Osteoblast (primary cell): Measurements from ENCODE around the gene HPX. TPM values are rescaled to one million over a fixed set of nuclear protein-coding genes. Genes with fewer than 3 reads are reported as not detected.
A peak's percentile ranks its signal among the peaks of the same experiment; 100 is the strongest.

Source experiments
- DNase-seq: peaks from one replicate; pipeline ENCODE4 v3.0.0; 2011; ENCODE audit warnings: low spot score, mixed read lengths; ENCODE audit not compliant: insufficient read length; ENCODE audit errors: missing footprints
- H2AFZ ChIP-seq: 2 replicates; pipeline ENCODE4 v1.6.0; 2011; ENCODE audit warnings: mild to moderate bottlenecking, low read length
- H3K27ac ChIP-seq: 2 replicates; pipeline ENCODE4 v1.5.1; 2011; ENCODE audit warnings: mild to moderate bottlenecking, low read depth, low read length, moderate library complexity
- H3K27me3 ChIP-seq: 2 replicates; pipeline ENCODE4 v1.6.0; 2012; ENCODE audit warnings: mild to moderate bottlenecking, control low read depth, inconsistent platforms, low read length, moderate library complexity; ENCODE audit not compliant: insufficient read depth
- H3K36me3 ChIP-seq: 2 replicates; pipeline ENCODE4 v1.5.1; 2011; ENCODE audit warnings: mild to moderate bottlenecking, low read length, control low read depth, moderate library complexity; ENCODE audit not compliant: insufficient read depth
- H3K4me1 ChIP-seq: 2 replicates; pipeline ENCODE4 v1.5.1; 2011; ENCODE audit warnings: mild to moderate bottlenecking, low read length, control low read depth, moderate library complexity; ENCODE audit not compliant: insufficient read depth
- H3K4me2 ChIP-seq: 2 replicates; pipeline ENCODE4 v1.6.0; 2011; ENCODE audit warnings: mild to moderate bottlenecking, low read length; ENCODE audit not compliant: insufficient read depth
- H3K4me3 ChIP-seq: fragments of 200-600 bp; sonication (generic); 3 replicates; pipeline ENCODE4 v1.5.1; 2012; ENCODE audit warnings: mild to moderate bottlenecking, low read length, inconsistent platforms; ENCODE audit not compliant: insufficient read depth
- H3K79me2 ChIP-seq: 2 replicates; pipeline ENCODE4 v1.6.0; 2012; ENCODE audit warnings: mild to moderate bottlenecking, low read length, control low read depth, inconsistent platforms; ENCODE audit not compliant: insufficient read depth
- H3K9me3 ChIP-seq: 2 replicates; pipeline ENCODE4 v1.5.1; 2011; ENCODE audit warnings: low read depth, low read length, control low read depth
- H4K20me1 ChIP-seq: 2 replicates; pipeline ENCODE4 v1.6.0; 2012; ENCODE audit warnings: mild to moderate bottlenecking, low read length, control low read depth; ENCODE audit not compliant: insufficient read depth
- total RNA-seq: library from RNA; depleted of rRNA; stranded (reverse); fragments of >200 nt; gene quantifications from 2 replicates; pipeline ENCODE4 v1.2.3, GENCODE V29; 2012
- TF ChIP-seq, protein P1 (sequence below): IDR thresholded peaks from 2 replicates; pipeline ENCODE4 v1.5.1; 2011; ENCODE audit warnings: mild to moderate bottlenecking, low read depth, low read length, moderate library complexity; ENCODE audit errors: extremely low read depth

HPX gene
- total RNA-seq, 1 donor: 1.1 TPM

DNA sequence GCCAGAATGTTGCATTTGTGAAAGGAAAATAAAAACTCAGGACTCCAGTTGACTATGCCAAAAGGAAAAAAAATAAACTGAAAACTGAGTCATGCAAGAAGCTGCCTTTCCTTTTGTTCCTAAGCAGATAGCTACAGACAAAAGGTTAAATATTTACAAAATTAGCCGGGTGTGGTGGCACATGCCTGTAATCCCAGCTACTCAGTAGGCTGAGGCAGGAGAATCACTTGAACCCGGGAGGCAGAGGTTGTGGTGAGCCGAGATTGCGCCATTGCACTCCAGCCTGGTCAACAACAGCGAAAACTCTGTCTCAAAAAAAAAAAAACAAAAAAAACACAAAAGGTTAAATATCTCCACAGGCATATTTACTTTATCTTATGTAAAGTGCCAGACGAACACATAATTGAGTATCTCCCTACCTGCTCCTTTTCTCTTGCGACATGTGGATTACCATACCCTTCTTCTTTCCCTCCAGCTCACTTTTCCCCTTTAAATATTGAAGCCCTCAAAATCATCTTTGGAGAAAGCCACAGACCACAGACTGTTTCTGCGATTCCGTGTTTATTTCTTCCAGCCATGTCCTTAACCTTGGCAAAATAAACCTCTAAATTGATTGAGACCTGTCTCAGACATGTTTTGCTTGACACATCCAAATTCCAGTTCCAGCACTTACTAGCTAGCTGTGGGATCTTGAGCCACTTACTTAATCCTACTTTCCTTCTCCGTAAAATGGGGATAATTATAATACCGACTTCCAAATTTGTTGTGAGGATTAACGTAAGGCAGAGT is 52.8 kb downstream of the HPX start:
- Histone ChIP-seq H3K27me3 (no peaks in the 10 kb centered on the region), H3K79me2 (peaks cover 15% of the 10 kb centered on the region), H4K20me1 (no peaks in the 10 kb centered on the region), H3K36me3 (peaks cover 3% of the 10 kb centered on the region), H3K27ac (no peak overlapping the region), H3K4me3 (peak overlapping the region; percentile 33), H3K4me1 (peaks cover 25% of the 10 kb centered on the region), H3K9me3 (no peaks in the 10 kb centered on the region), H3K4me2 (peak overlapping the region; percentile 69), H2AFZ (peak overlapping the region; percentile 4)
- no peak for DNase-seq
- TF ChIP-seq, protein P1, sequence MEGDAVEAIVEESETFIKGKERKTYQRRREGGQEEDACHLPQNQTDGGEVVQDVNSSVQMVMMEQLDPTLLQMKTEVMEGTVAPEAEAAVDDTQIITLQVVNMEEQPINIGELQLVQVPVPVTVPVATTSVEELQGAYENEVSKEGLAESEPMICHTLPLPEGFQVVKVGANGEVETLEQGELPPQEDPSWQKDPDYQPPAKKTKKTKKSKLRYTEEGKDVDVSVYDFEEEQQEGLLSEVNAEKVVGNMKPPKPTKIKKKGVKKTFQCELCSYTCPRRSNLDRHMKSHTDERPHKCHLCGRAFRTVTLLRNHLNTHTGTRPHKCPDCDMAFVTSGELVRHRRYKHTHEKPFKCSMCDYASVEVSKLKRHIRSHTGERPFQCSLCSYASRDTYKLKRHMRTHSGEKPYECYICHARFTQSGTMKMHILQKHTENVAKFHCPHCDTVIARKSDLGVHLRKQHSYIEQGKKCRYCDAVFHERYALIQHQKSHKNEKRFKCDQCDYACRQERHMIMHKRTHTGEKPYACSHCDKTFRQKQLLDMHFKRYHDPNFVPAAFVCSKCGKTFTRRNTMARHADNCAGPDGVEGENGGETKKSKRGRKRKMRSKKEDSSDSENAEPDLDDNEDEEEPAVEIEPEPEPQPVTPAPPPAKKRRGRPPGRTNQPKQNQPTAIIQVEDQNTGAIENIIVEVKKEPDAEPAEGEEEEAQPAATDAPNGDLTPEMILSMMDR: no peak

DNA sequence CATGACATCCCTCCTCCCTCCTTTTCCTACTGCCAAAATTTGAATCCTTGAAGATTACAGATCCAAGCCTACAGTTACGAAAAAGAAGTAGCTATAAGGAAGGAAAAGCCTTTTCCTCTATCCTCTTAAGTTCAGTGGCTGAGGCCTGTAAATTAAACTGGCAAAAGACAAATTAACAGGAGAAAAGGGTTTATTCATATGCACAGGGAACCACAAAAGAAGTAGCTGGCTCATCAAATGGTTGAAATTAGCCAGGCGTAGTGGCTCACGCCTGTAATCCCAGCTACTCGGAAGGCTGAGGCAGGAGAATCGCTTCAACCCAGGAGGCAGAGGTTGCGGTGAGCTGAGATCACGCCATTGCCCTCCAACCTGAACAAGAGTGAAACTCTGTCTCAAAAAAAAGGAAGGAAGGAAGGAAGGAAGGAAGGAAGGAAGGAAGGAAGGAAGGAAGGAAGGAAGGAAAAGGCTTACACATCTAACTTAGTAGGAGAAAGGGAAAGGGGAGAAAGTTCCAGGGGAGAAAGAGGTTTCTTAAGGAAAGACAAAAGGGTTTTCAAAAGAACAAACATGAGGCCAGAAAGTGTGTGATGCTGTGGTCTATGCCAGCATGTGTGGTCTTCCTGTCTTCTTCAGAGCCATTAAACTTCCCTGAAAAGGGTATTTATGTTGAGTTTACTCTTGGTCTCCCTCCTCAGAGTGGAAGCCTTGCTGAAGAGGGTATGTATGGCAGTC is 55.6 kb downstream of the HPX start:
- Histone ChIP-seq H3K36me3 (no peaks in the 10 kb centered on the region), H3K79me2 (no peaks in the 10 kb centered on the region), H4K20me1 (no peaks in the 10 kb centered on the region), H3K27ac (no peak overlapping the region), H3K27me3 (no peaks in the 10 kb centered on the region), H3K9me3 (no peaks in the 10 kb centered on the region), H3K4me3 (no peak overlapping the region), H3K4me2 (no peak overlapping the region), H3K4me1 (peaks cover 19% of the 10 kb centered on the region), H2AFZ (no peak overlapping the region)
- DNase-seq: no peak
- TF ChIP-seq, protein P1: no peak

Other genes starting within 250 kb of the HPX start
- not detected in 2 replicates for gene OR52W1, start 241.8 kb downstream of the HPX start, total RNA-seq
- gene C11orf42, start 235.4 kb downstream of the HPX start, total RNA-seq: not detected in 2 replicates
- gene FHIP1B, start 206.4 kb downstream of the HPX start, total RNA-seq: 15.6 and 19.7 TPM in 2 replicates
- gene CNGA4, start 201.9 kb downstream of the HPX start, total RNA-seq: under 0.01 TPM in 2 replicates
- not detected in 2 replicates for gene CCKBR, start 181.1 kb downstream of the HPX start, total RNA-seq
- 271 and 314 TPM in 2 replicates for gene CAVIN3, start 120.5 kb downstream of the HPX start, total RNA-seq
- gene SMPD1, start 50.5 kb downstream of the HPX start, total RNA-seq: 75.6 and 78.4 TPM in 2 replicates
- gene APBB1, start 21.9 kb downstream of the HPX start, total RNA-seq: 40.7 and 45.6 TPM in 2 replicates
- gene TRIM3, start 33.0 kb upstream of the HPX start, total RNA-seq: 25.3 and 36.2 TPM in 2 replicates
- 74.3 and 79.3 TPM in 2 replicates for gene ARFIP2, start 40.3 kb upstream of the HPX start, total RNA-seq
- 52.7 and 55.4 TPM in 2 replicates for gene TIMM10B, start 40.5 kb upstream of the HPX start, total RNA-seq
- gene DNHD1, start 56.3 kb upstream of the HPX start, total RNA-seq: 9.0 and 9.4 TPM in 2 replicates
- gene RRP8, start 162.6 kb upstream of the HPX start, total RNA-seq: 7.2 and 10.6 TPM in 2 replicates
- 151 and 176 TPM in 2 replicates for gene ILK, start 162.8 kb upstream of the HPX start, total RNA-seq
- gene TAF10, start 171.2 kb upstream of the HPX start, total RNA-seq: 23.5 and 28.0 TPM in 2 replicates
- 120 and 127 TPM in 2 replicates for gene TPP1, start 178.4 kb upstream of the HPX start, total RNA-seq
- 0.59 and 1.1 TPM in 2 replicates for gene DCHS1, start 214.8 kb upstream of the HPX start, total RNA-seq
- 29.5 and 29.7 TPM in 2 replicates for gene MRPL17, start 242.4 kb upstream of the HPX start, total RNA-seq